ENCODE measurements around the gene IMPA2.
A peak's percentile ranks its signal among the peaks of the same experiment; 100 is the strongest.

The IMPA2 gene

GRCh38 chr18:12038639-12039539 is 57.6 kb downstream of the IMPA2 start (continued):
- TF ChIP-seq ZXDB (tag by site-specific recombination; IDR thresholded peaks at IDR 0.05): peak; percentile 53; the same call in 1 of the 2 replicates
- no peak for TF ChIP-seq ZNF639 (tag by site-specific recombination; IDR thresholded peaks at IDR 0.05)
- no peak for TF ChIP-seq ZNF48 (tag by site-specific recombination; IDR thresholded peaks at IDR 0.05)
- no peak for TF ChIP-seq ZNF624 (tag by site-specific recombination; IDR thresholded peaks at IDR 0.05)
- TF ChIP-seq ZFHX2 (tag by site-specific recombination; conservative IDR thresholded peaks at IDR 0.05): peak; percentile 72
- no peak; the same call in 1 of the 2 replicates for TF ChIP-seq KLF9 (tag by site-specific recombination; IDR thresholded peaks at IDR 0.05; ENCODE audit: low read depth)
- 0 out of 2 replicates have a peak, but pooled peaks have one; percentile 24 for TF ChIP-seq ZNF610 (tag by site-specific recombination; IDR thresholded peaks at IDR 0.05; ENCODE audit: borderline replicate concordance)
- TF ChIP-seq ZNF239 (tag by site-specific recombination; IDR thresholded peaks at IDR 0.05): no peak
- no peak for TF ChIP-seq ZNF518A (tag by site-specific recombination; conservative IDR thresholded peaks at IDR 0.05; ENCODE audit: low read depth)
- no peak for TF ChIP-seq ZNF404 (tag by site-specific recombination; IDR thresholded peaks at IDR 0.05)
- TF ChIP-seq ZNF223 (tag by site-specific recombination; IDR thresholded peaks at IDR 0.05): no peak
- no peak for TF ChIP-seq ZNF555 (tag by site-specific recombination; conservative IDR thresholded peaks at IDR 0.05)
- TF ChIP-seq ZNF473 (tag by site-specific recombination; IDR thresholded peaks at IDR 0.05): no peak
- no peak for TF ChIP-seq ZNF398 (tag by site-specific recombination; IDR thresholded peaks at IDR 0.05)
- peak; percentile 35; the same call in 1 of the 2 replicates for TF ChIP-seq EGR2 (tag by site-specific recombination; IDR thresholded peaks at IDR 0.05; ENCODE audit: low read depth)
- TF ChIP-seq TRIM28 (IDR thresholded peaks at IDR 0.05; ENCODE audit: borderline replicate concordance, low read length): no peak
- no peak for TF ChIP-seq ZNF133 (tag by site-specific recombination; IDR thresholded peaks at IDR 0.05)
- TF ChIP-seq ZBTB10 (tag by site-specific recombination; IDR thresholded peaks at IDR 0.05): no peak; the same call in 1 of the 2 replicates
- no peak for TF ChIP-seq ZNF433 (tag by site-specific recombination; IDR thresholded peaks at IDR 0.05; ENCODE audit: low read depth)
- no peak for TF ChIP-seq GFI1B (tag by site-specific recombination; IDR thresholded peaks at IDR 0.05)
- TF ChIP-seq ZNF16 (tag by site-specific recombination; IDR thresholded peaks at IDR 0.05; ENCODE audit: low read depth): no peak
- TF ChIP-seq ZNF501 (tag by site-specific recombination; IDR thresholded peaks at IDR 0.05): peak; percentile 95
- TF ChIP-seq MEIS1 (CRISPR knock-in tag; IDR thresholded peaks at IDR 0.05; ENCODE audit: borderline replicate concordance): no peak
- TF ChIP-seq ZNF654 (tag by site-specific recombination; IDR thresholded peaks at IDR 0.05; ENCODE audit: low read depth): peak; percentile 76
- TF ChIP-seq PBX3 (CRISPR knock-in tag; IDR thresholded peaks at IDR 0.05): peak; percentile 43; the same call in 1 of the 2 replicates
- TF ChIP-seq OSR2 (tag by site-specific recombination; IDR thresholded peaks at IDR 0.05): no peak
- TF ChIP-seq ZNF140 (tag by site-specific recombination; IDR thresholded peaks at IDR 0.05): no peak

Measured in HEK293 (cell line).